HG02571 (cell line): ENCODE measurements around the gene PALLD.

Experiments
- ATAC-seq: cut with Tn5 transposase; IDR thresholded peaks from one replicate; pipeline ENCODE4 v1.9.1; 2021; ENCODE audit warnings: mild to moderate bottlenecking, moderate library complexity; ENCODE audit not compliant: unreplicated experiment

The PALLD gene

DNA sequence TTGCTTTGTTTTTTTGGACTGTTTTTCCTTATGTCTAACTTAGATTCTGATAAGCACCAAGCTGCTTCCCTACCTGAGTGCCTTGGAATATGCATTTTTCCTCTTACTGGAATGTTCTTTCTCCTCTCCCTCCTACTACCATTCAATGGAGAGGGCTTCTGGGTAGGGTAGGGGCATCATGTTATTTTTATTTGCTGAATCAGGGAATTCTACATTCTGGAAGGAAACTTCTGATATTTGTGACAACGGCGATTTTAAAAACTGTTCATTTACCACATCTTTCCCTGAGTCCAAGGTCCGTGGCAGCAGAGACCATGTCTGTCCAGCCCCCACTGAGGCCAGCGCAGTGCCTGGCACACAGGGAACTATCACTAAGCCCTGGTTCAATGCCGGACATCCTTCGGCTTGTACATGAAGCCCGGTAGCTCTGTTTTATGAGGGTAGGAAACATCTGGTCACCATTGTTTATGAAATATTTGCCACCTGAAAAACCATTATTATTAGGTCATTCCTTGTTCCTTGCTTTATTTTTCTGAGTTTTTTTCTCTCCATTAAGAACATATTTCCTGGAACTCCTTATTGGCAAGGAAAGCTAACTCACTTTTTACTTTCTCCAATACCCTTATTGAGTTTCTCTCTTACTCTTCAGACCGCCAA is 57.0 kb downstream of the PALLD start:
- no peak for ATAC-seq

DNA sequence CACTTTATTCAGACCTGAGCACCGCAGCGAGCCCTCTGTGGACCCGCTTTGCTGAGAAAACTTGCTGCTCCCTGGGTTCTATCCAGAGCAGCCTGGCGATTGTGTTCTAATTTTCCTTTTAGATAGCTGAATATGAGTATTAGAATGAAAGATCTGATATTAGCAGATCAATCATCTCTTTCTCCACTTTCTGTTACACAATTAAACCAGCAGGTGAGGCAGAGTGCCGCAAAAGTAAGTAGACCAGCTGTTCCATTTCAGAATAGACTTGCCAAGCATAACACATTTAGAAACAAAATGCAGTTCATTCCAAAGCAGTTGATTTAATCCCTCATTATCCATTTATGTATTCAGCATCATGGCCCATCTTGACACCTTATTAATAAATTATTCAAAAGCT is 58.6 kb downstream of the PALLD start:
- ATAC-seq = no peak

- ATAC-seq = no peak
Observed at GRCh38 chr4:168557658-168558057, 60.8 kb downstream of the PALLD start.

GRCh38 chr4:168558599-168558998 is 61.7 kb downstream of the PALLD start:
- ATAC-seq = no peak

- ATAC-seq = no peak
Observed at GRCh38 chr4:168560184-168561180, 63.6 kb downstream of the PALLD start.

DNA sequence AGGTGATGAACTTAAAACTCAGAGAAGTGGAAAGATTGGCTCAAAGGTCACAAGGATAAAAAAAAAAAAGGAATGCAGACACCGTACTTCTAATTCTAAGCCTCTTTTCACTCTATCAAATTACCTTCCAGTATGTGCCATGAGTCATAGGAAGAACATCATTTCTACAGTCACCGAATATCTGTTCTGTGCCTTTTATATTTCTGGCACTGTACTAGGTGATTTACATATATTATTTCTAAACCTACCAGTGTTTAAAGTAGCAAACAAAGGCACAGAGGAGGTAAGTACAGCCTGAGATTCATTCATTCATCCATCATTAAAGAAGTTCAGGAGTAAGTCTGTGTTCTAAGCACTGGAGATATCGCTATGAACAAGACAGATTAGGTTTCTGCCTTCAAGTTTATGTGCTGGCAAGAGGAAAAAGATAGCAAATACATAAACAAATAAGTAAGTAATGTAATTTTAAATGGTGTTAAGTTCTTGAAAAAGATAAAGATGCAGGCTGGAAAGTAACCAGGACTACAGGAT is 65.3 kb downstream of the PALLD start:
- ATAC-seq = no peak

DNA sequence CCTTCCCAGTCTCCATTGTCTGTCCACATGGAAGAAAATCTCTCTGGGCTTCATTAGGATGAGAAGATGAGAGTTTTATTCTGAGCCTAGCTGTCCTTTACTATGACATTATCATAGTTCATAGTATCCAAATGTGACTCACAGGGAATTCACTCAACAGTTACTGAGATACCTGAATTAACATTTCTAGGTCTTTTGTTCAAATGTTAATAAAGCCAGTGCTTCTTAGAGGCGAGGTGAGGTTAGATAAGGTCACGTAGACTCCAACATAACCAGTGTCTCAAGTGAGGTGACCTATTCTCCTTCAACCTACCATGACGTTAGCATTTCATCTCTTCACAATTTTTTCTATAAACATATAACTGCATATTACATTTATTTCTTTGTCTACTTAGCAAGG is 67.2 kb downstream of the PALLD start:
- no peak for ATAC-seq

DNA sequence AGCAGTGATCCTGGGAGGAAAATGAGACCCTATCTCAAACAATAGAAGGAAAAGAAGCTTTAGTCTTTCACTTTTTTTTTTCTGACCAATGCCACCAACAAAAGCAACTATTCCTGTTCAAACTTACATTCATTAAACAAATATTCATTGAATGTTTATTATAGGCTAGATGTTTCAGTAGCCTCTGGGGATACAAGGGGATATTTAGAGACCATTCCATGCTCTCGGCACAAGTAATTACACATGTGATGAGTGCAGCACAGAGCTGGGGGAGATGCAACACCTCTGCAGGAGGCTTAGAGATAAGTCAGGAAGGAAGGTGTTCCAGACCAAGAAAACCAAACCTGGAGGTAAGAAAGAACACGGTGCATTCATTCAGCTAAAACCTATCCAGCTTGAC is 68.3 kb downstream of the PALLD start:
- ATAC-seq = no peak

- ATAC-seq = no peak
Observed at GRCh38 chr4:168566726-168567125, 69.9 kb downstream of the PALLD start.

- no peak for ATAC-seq
Observed at GRCh38 chr4:168569066-168569930, 72.4 kb downstream of the PALLD start.

GRCh38 chr4:168569931-168570276 is 73.1 kb downstream of the PALLD start:
- ATAC-seq = no peak

GRCh38 chr4:168570466-168570865 is 73.6 kb downstream of the PALLD start:
- no peak for ATAC-seq

DNA sequence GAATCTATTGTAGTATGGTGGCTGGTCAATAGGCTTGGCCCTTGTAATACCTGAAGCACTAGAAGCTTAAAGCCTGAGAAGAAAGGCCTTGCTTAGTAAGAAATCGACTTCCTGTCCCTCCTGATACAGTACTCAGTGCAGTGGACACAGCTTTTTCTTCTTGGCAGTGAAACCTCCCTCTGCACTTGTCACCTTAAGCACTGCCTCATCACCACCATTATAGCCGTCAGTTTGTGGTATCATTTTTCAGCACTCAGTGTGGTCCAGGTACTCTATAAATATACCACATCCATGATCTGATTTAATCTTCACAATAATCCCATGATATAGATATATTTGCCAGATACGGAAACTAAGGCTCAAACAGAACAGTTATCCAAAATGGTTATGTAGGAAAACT is 75.2 kb downstream of the PALLD start:
- ATAC-seq = no peak

DNA sequence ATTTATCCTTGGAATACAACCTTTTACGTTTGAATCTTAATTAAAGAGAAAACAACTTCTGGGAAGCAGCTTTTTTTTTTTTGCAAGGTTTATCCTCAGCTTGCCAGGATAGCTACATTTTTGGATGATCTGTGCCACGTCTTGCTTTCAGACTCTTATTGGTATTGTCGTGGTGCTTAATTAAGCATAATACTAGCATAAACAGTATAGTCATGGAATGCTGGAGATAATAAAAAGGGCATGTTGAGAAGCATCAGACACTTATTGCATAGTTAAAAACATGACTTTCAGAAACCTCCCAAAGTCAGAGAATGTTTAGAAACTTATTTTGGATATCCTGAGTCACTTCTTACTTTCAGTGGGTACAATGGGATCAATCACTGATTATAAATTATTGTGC is 77.0 kb downstream of the PALLD start:
- no peak for ATAC-seq

DNA sequence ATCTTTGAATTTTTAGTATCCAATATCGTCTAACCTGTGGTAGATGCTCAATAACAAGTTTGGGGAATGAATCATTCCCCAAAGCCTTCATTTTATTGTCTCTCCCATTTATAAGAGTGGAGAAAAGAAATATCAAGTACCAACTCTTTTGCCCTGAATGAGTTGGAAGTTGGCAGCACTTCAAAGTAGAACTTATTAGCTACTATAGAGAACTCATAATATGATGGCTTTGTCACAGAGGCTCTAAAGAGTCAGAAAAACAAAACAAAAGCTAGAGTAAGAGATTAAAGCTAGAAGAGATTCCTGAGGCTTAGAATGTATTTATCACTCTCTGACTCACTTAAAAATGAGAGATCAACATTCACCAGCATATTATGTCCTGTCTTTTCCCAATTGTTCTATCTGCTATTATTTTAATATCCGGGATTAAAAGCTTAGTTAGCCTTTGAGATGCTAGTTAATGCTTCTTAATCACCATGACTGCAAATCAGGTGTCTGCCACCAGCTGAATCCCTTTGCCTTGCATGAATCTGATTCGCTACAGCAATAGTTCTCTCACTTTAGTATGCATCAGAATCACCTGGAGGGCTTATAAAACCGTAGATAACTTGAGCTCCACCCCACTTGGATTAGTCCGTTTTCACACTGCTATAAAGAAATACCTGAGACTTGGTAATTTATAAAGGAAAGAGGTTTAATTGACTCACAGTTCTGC is 77.9 kb downstream of the PALLD start:
- ATAC-seq = no peak

- ATAC-seq = no peak
Observed at GRCh38 chr4:168575473-168575872, 78.6 kb downstream of the PALLD start.

GRCh38 chr4:168577624-168578023 is 80.8 kb downstream of the PALLD start:
- ATAC-seq = no peak

DNA sequence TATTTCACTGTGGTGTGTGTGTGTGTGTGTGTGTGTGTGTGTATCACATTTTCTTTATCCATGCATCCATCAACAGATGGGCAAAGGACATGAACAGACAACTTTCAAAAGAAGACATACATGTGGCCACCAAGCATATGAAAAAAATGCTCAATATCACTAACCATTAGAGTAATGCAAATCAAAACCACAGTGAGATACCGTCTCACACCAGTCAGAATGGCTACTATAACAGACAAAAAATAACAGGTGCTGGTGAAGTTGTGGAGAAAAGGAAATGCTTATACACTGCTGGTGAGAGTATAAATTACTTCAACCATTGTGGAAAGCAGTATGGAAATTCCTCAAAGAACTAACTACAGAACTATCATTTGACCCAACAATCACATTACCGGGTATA is 83.4 kb downstream of the PALLD start:
- no peak for ATAC-seq

DNA sequence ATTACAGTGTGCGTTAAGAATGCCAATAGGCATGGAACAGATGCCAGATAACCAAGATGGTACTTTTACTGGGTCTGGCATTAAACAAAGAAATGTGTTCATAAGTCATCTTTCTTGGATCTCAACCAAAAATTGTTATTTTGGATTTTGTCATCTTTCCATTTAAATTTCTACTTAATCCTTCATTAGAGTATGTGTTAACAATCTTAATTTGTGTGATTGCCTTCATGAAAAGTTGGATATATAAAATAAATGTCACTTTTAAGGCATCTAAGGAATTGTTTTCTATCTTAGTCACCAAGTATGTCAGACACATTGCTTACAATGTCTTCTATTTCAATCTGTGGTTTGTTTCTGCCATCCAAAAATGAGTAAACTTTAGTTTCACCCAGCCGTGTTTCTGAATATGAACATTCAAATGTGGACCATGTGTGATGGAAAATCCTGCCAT is 87.5 kb downstream of the PALLD start:
- peak; percentile 45 for ATAC-seq
